CD4-positive, alpha-beta T cell treated with Interleukin-6 for 4 hours (primary cell): ENCODE measurements around the gene MYL7.

Experiments
- DNase-seq: peaks from one replicate; pipeline ENCODE4 v3.0.0-alpha.2; 2020; ENCODE audit warnings: mixed read lengths

MYL7 gene

DNA sequence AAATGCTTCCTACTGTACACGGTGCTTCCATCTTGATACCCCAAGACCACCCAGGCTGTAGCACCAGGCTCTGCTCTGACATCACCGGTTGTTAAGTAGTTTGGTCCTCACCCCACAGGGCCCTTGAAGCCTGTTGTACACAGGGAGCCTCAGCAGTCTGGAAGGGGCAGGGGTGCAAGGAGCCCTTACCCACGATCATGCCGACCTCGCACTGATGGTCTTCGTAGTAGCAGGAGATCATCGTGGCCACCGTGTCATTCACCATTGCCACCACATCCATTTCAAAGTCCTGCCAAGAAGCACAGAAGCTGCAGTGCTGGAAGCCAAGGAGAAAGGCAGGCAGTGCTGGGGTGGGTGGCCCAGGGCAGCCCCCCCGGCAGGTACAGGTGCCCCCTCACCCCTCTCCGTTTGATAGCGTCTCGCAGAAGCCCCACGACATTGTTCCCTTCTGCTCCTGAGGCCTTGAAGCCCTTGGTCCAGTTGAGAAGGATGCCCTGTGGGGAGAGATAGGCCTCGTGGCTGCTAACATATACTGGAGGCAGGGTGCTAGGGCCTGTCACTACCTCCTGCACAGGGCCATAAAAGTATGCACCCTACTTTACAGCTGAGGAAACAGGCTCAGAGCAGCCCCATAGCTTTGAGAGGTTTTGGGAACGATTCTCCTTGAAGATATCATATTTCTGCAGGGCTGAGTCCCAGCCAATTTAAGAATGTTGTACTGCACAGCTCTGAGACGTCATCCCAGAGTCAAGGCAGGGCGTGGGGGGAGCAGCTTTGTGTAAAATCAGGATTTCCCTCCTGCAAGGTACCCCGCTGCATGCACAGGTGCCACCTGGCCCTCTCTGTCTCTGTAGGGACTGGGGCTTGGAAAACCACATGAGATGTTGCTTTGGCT is 8.7 kb upstream of the MYL7 start:
- no peak for DNase-seq

GRCh38 chr7:44148961-44149536 is 7.9 kb upstream of the MYL7 start:
- DNase-seq = no peak

GRCh38 chr7:44148166-44148565 is 7.0 kb upstream of the MYL7 start:
- no peak for DNase-seq

- DNase-seq = no peak
These were observed 6.2 kb upstream of the MYL7 start for GRCh38 chr7:44147026-44147991.

GRCh38 chr7:44145969-44146911 is 5.1 kb upstream of the MYL7 start:
- peak; percentile 86 for DNase-seq

DNA sequence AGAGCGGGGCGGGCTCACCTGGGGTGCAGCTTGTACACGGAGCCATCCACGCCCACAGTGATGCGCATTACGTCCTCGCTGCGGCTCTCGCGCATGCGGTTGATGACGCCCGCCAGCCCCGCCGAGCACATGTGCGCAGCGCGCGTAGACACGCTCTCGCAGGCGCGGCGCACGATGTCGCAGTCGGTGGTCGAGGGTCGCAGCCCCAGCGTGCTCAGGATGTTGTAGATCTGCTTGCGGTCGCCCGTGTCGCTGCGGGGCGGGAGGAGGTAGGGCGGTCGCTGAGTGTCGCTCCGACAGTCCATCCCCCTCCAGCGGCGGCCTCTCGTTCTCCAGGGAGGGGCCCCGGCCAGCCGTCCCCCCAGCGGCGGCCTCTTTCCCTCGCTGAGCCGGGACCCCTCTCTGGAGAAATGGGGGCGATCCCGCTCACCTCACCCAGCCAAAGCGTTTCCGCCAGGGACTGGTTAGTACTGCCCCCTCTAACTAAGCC is 4.4 kb upstream of the MYL7 start:
- peak; percentile 73 for DNase-seq

DNA sequence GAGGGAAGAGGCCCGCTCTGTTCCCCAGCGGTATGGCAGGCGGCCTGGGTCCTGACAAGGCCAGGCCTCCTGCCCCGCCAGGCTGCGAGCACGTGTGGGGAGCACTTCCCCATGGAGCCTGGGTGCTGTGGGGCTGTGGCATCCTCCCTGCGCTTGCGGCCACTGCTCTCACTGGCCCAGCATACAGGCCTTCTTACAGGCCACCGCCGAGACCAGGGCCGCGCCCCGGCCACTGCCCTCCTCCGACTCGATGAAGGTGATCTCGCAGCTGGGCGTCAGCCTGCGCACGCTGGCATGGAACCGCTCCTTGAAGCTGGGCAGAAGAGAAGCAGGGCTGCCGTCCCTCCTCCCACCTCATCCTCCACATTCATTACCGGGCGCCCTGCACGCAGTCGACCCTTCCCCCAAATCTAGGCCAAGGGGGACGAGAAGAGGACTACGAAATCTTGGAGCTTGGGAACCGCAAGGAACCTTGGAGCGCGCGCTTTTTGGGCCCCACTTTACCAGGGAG is 3.9 kb upstream of the MYL7 start:
- DNase-seq = no peak

GRCh38 chr7:44144426-44144967 is 3.4 kb upstream of the MYL7 start:
- DNase-seq = no peak

GRCh38 chr7:44143646-44144250 is 2.6 kb upstream of the MYL7 start:
- DNase-seq = no peak

DNA sequence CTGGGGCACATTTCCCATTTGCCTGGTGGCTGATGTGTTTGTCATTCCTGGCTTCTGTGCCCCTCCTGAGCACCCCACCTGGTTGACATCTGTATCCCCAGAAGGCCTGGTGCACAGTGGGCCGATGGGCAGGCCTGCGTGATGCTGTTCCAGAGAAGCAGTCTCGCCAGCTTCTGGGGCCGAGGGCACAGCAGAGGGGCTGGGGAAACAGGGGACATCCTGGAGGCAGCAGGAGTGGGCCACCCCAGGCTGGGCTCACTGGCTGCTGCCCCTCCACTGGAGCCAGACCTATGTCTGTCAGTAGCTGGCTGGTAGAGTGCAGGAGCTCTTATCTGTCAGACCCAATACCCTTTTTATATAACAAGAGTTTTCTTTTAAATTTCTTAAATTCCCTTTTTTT is 896 bp upstream of the MYL7 start:
- DNase-seq = no peak

DNA sequence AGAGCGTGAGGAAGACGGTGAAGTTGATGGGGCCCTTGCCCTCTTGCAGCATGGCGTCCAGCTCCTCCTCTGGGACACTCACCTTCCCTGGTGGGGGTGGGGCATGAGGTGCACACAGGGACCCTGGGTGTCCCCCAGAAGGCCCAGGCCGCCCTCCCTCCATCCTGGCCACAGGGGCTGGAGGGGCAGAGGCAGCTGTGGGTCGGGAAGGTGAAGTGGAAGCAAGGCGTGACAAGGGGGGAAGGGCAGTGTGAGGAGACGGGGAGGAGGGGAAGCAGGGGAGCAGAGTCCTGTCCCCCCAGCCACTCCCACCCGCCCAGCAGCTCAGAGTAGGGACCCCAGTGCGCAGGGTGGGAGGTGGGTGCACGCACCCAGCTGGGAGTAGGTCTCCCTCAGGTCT is 791 bp downstream of the MYL7 start:
- DNase-seq = no peak

GRCh38 chr7:44139311-44140010 is 1.7 kb downstream of the MYL7 start:
- DNase-seq = no peak

GRCh38 chr7:44138698-44139097 is 2.4 kb downstream of the MYL7 start:
- DNase-seq = no peak

GRCh38 chr7:44136731-44137130 is 4.4 kb downstream of the MYL7 start:
- no peak for DNase-seq

DNA sequence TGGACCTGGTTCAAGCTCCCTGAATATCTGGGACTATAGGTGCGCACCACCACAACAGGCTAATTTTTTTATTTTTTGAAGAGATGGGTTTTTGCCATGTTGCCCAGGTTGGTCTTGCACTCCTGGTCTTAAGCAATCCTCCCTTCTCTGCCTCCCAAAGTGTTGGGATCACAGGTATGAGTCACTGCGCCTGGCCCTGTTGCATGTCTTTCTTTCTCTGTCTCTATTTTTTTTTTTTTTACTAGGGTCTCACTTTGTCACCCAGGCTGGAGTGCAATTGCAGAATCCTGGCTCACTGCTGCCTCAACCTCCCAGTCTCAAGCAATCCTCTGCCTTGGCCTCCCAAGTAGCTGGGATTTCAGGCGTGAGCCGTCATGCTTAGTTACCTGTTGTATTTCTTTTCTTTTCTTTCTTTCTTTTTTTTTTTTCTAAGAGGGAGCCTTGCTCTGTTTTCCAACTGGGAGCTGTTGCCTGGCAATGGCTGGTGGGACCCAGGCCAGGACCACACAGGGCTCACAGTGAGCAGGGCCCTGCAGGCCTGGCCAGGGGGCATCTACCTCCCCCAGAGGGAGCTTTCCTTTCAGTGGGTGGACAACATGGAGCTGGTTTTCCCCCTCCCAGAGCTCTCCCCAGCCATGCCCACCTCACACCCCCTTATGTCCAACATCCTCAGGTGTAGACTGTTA is 6.0 kb downstream of the MYL7 start:
- no peak for DNase-seq

- DNase-seq = no peak
These were observed 7.8 kb downstream of the MYL7 start for GRCh38 chr7:44133295-44133694.

DNA sequence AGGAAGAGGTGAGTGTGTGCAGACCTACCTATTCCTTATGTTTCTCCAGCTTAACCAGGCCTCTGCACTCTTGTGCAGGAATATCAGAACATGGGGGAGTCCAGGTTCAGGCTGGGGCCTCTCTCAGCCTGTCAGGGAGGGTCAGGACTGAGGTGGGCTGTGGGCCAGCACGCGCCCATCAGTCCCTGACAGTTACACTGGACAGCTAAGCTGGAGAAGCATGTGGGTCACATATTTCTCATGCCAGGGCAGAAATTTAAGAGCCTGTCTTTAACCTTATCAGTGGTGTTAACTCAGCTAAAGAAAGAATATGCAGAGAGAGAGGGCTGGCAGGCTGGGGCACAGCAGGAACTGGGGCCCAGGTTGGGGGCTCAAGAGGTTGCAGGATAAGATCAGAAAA is 9.1 kb downstream of the MYL7 start:
- DNase-seq = no peak

- no peak for DNase-seq
These were observed 9.7 kb downstream of the MYL7 start for GRCh38 chr7:44131173-44132029.
